GM12878 (cell line): ENCODE results near the gene HPSE2.

Source experiments
- CTCF ChIP-seq, 3 experiments: IDR thresholded peaks in 2 of 3; conservative IDR thresholded peaks in 1 of 3; 2 replicates each; pipeline ENCODE4 v1.5.1; 2011; ENCODE audit warnings: low read depth in 3 of 3, low read length in 3 of 3, mild to moderate bottlenecking in 3 of 3, control low read depth in 2 of 3, moderate library complexity in 2 of 3, inconsistent platforms in 1 of 3, mixed read lengths in 1 of 3; ENCODE audit not compliant: control insufficient read depth in 2 of 3, insufficient read depth in 1 of 3; ENCODE audit errors: extremely low read depth in 1 of 3
- MXI1 ChIP-seq: fragments of 150-350 bp; IDR thresholded peaks from 2 replicates; pipeline ENCODE4 v1.6.1; 2011; ENCODE audit warnings: low read depth, mild to moderate bottlenecking, inconsistent platforms, low read length, improper control_type of control experiment
- TAF1 ChIP-seq: IDR thresholded peaks from 2 replicates; pipeline ENCODE4 v1.6.1; 2011; ENCODE audit warnings: mild to moderate bottlenecking, low read depth, low read length, borderline replicate concordance

GRCh38 chr10:98410135-98410743, 825.4 kb downstream of the HPSE2 start:
- TF ChIP-seq TAF1: no peak
- no peak for TF ChIP-seq CTCF (IDR thresholded peaks at IDR 0.05 in 2 of 3, conservative IDR thresholded peaks at IDR 0.05 in 1 of 3; ENCODE audit: control insufficient read depth in 2 of 3, extremely low read depth in 1 of 3, insufficient read depth in 1 of 3, low read depth in 3 of 3, low read length in 3 of 3)
- TF ChIP-seq MXI1: no peak
